SK-N-MC (cell line): Measurements from ENCODE around the gene SOX11.

Source experiments
- DNase-seq: peaks from one replicate; pipeline ENCODE4 v3.0.0-alpha.2; 2011; ENCODE audit warnings: low read depth, low spot score
- H3K27ac ChIP-seq: fragments of 200-600 bp; sonication (generic); 2 replicates; pipeline ENCODE4 v1.5.1; 2016; ENCODE audit warnings: mixed run types
- H3K36me3 ChIP-seq: fragments of 200-600 bp; sonication (generic); 2 replicates; pipeline ENCODE4 v1.6.1; 2017; ENCODE audit warnings: antibody characterized with exemption, low read length, mixed read lengths; ENCODE audit not compliant: insufficient read depth
- H3K4me3 ChIP-seq: fragments of 200-600 bp; sonication (generic); 2 replicates; pipeline ENCODE4 v1.5.1; 2016
- H3K9ac ChIP-seq: fragments of 200-600 bp; sonication (generic); 2 replicates; pipeline ENCODE4 v1.8.0; 2017; ENCODE audit warnings: mixed run types, mixed read lengths; ENCODE audit not compliant: insufficient read length
- H3K9me3 ChIP-seq: fragments of 200-600 bp; sonication (generic); 2 replicates; pipeline ENCODE4 v1.6.1; 2017; ENCODE audit warnings: low read depth, mild to moderate bottlenecking, antibody characterized with exemption, low read length, moderate library complexity, mixed read lengths
- EZH2 ChIP-seq: fragments of 200-600 bp; sonication (generic); IDR thresholded peaks from one replicate; pipeline ENCODE4 v1.6.1; 2017; ENCODE audit warnings: antibody characterized with exemption
- FOXP2 ChIP-seq: optimal IDR thresholded peaks from 2 replicates; pipeline ENCODE3; 2011; ENCODE audit warnings: mild to moderate bottlenecking, moderate library complexity; ENCODE audit not compliant: insufficient read depth; ENCODE audit errors: extremely low read length, control extremely low read depth
- POLR2AphosphoS5 ChIP-seq: IDR thresholded peaks from 2 replicates; pipeline ENCODE4 v1.6.1; 2012; ENCODE audit warnings: mild to moderate bottlenecking, low read depth, low read length, borderline replicate concordance

Gene SOX11

DNA sequence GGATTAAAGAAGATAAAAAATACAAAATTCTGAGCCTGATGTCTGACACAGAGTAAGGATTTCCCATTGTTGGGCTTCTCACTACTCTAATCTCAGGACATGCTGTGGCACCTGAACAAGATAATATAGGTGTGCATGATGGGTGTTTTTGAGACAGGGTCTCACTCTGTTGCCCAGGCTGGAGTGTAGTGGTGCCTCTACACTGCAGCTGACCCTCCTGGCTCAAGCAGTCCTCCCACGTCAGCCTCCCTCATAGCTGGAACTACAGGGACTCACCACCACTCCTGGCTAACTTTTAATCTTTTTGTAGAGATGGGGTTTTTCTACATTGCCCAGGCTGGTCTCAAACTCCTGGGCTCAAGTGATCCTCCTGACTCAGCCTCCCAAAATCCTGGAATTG lies 32.9 kb downstream of the SOX11 start:
- TF ChIP-seq POLR2AphosphoS5, result no peak
- no peak for TF ChIP-seq EZH2
- no peak for TF ChIP-seq FOXP2

DNA sequence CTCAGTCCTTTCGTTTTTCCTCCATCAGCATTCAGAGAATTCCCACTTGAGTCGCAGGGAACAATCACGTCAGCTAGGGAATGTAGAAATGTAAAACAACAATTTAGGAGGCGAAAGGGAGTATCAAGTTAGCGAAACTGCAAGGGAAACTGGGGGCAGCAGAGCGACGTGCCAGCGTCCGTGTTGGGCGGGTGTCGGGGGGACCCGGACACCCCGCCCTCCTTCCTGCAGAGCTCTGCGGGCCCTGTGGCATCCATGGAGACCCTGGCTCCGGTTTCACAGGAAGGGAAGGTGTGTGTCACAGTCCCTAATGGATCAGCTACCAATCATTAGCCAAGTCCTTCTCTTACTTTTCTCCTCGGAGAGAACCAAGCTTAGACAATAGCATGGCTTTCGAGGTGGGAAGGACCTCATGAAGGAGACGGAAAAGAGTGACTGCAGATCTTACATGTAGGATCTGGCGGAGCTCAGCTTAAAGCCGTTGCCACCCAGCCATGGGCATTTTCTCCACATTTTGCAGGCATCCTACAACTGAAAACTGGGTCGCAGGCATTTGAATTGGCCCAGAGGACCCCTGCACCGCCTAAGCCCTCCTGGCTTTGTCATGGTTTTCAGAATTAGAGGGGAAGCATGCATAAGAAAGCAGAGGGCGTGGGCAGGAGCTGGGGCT lies 33.7 kb downstream of the SOX11 start:
- H3K27ac ChIP-seq, result no peak overlapping the region
- no peaks in the 10 kb centered on the region for H3K36me3 ChIP-seq
- no peak for DNase-seq
- TF ChIP-seq FOXP2 (no peak), EZH2 (no peak), POLR2AphosphoS5 (no peak)
- H3K9ac ChIP-seq, result no peak overlapping the region
- H3K9me3 ChIP-seq, result no peaks in the 10 kb centered on the region
- H3K4me3 ChIP-seq, result no peak overlapping the region

More for the DNA sequence above, 32.9 kb downstream of the SOX11 start:
- Histone ChIP-seq H3K9ac (no peak overlapping the region), H3K27ac (no peak overlapping the region), H3K4me3 (no peak overlapping the region), H3K9me3 (no peaks in the 10 kb centered on the region), H3K36me3 (no peaks in the 10 kb centered on the region)
- no peak for DNase-seq

DNA sequence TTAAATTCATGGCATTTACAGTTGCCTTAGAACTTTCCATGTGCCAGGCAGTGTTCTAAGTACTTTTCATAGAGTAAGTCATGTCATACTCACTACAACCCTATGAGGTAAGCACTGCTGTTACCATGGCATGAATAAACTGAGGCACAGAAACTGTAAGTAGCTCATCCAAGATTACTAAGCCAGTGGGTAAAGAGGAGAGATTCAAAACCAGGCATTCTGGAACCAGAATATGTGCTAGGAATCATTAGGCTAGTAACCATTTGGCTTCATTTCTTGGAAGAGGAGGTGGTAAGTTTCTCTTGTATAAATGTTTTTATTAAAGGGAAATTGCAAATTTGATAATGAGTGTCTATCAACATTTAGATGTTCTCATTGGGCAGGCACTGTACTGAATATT lies 35.1 kb downstream of the SOX11 start:
- Histone ChIP-seq H3K36me3 (no peaks in the 10 kb centered on the region), H3K9ac (no peak overlapping the region), H3K4me3 (no peak overlapping the region), H3K9me3 (no peaks in the 10 kb centered on the region), H3K27ac (no peak overlapping the region)
- TF ChIP-seq FOXP2, result no peak
- TF ChIP-seq EZH2, result no peak
- TF ChIP-seq POLR2AphosphoS5, result no peak
- no peak for DNase-seq

DNA sequence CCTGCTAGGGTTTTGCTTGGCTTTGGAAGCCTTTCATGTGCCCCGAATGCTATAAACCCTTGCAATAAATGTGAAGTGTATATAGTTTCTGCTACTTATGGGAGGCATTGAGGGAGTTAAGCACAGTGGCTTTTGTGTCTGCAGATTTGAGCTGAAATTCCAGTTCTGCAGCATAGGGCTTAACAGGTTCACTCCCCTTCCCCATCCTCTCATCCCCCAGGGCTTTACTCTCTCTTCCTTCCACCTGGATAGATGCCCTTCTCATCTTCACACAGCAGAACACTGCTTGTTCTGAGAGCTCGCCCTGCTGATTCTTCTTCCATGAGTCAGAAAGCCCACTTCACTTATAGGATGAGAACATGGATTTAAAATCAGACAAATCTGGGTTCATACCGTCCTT lies 37.2 kb downstream of the SOX11 start:
- Histone ChIP-seq H3K4me3 (no peak overlapping the region), H3K27ac (no peak overlapping the region), H3K9me3 (no peaks in the 10 kb centered on the region), H3K36me3 (no peaks in the 10 kb centered on the region), H3K9ac (no peak overlapping the region)
- TF ChIP-seq EZH2, result no peak
- TF ChIP-seq POLR2AphosphoS5, result no peak
- no peak for TF ChIP-seq FOXP2
- no peak for DNase-seq

DNA sequence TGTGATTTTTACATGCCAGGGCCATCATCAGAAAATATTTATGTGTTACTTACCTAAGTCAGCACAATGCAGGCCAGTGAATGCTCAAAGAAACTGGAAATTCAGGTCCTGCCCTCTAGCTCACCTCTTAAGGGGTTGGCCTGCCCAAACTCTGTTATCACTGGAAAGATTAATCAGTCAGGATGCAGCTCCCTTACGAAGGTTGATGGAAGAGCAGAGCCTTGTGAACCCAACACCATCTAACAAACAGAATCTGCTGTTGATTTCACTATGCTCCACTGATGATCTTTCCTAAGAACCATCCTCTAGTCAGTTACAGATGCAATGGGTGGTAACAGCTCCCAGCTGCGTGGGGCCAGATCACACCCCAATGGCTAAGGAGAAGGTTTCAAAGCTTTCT lies 38.2 kb downstream of the SOX11 start:
- no peak overlapping the region for H3K4me3 ChIP-seq
- no peak for DNase-seq
- TF ChIP-seq EZH2 (no peak), POLR2AphosphoS5 (no peak), FOXP2 (no peak)
- no peak overlapping the region for H3K9ac ChIP-seq
- H3K27ac ChIP-seq, result no peak overlapping the region
- H3K9me3 ChIP-seq, result no peaks in the 10 kb centered on the region
- no peaks in the 10 kb centered on the region for H3K36me3 ChIP-seq

DNA sequence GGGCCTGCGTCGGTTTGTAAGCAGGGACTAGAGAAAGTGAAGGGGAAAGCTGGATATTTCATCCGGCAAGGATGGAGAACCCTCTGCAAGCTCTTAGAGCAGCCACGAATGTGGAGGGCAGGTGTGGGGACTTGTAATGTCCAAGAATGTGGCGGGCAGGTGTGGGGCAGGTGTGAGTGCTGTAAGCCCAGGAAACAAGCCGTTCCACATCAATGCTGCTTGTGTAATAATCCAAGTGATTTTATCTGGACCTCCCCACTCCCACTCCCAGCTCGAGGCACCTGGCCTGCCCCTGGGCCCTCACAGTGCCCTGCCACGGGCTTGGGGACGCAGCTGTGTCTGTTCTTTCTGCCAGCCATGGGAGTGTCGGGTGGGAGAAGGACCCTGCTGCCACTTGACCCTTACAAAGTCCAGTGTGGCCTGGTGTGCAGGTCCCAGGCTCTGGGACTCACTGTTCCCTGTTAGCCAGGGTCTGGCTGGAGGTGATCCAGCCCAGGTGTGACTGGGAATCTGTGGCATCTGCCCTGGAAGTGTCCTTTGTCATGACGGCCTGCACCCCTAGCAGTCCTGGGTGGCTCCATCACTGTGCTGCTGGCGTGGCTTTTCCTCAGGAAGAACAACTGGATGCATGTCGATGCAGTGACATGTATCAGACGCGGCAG lies 42.8 kb downstream of the SOX11 start:
- Histone ChIP-seq H3K36me3 (no peaks in the 10 kb centered on the region), H3K27ac (no peak overlapping the region)
- TF ChIP-seq FOXP2, result no peak
- TF ChIP-seq EZH2, result no peak
- TF ChIP-seq POLR2AphosphoS5, result no peak

DNA sequence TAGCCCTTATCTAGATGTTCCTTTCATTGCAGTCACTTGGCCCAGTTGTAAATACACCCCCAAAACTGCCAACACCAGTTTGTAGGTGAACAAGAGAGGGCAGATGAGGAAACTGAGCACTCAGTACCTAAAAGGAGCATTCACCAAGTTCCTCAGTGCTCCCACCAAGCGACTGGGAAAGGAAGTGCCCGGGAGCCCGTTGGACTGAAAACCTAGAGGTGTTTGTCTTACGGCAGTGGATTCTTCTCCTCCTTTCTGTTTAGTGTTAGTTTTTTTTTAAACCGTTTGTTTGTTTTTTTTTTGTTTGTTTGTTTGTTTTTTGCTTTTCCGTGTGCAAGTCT lies 43.3 kb downstream of the SOX11 start:
- no peak for DNase-seq
- Histone ChIP-seq H3K4me3 (no peak overlapping the region), H3K9me3 (no peaks in the 10 kb centered on the region), H3K36me3 (no peaks in the 10 kb centered on the region), H3K27ac (no peak overlapping the region), H3K9ac (no peak overlapping the region)
- TF ChIP-seq FOXP2 (no peak), POLR2AphosphoS5 (no peak), EZH2 (no peak)

More for the DNA sequence above, 42.8 kb downstream of the SOX11 start:
- no peaks in the 10 kb centered on the region for H3K9me3 ChIP-seq
- DNase-seq, result no peak
- no peak overlapping the region for H3K4me3 ChIP-seq
- no peak overlapping the region for H3K9ac ChIP-seq

DNA sequence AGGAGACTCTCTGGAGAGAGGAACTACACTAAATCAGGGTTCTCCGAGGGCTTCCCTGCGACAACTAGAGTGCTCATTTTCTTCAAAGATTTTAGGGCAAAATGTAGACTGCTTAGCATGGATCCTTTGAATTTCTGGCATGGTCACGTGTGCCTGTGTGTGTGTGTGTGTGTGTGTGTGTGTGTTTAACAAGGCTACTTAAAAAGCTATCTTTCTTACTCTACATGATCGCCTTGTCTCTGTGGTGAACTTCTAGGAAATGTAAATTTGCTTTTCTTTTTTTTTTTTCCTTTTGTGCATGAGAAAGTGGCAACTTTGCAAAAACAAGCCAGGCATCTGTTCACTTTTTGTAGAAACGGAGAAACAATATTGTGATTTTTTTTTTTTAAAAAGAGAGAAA lies 43.9 kb downstream of the SOX11 start:
- Histone ChIP-seq H3K4me3 (peak overlapping the region; percentile 46), H3K9me3 (no peaks in the 10 kb centered on the region), H3K36me3 (no peaks in the 10 kb centered on the region), H3K9ac (no peak overlapping the region), H3K27ac (no peak overlapping the region; the same call in 1 of the 2 replicates)
- TF ChIP-seq POLR2AphosphoS5, result no peak
- peak; percentile 28 for DNase-seq

DNA sequence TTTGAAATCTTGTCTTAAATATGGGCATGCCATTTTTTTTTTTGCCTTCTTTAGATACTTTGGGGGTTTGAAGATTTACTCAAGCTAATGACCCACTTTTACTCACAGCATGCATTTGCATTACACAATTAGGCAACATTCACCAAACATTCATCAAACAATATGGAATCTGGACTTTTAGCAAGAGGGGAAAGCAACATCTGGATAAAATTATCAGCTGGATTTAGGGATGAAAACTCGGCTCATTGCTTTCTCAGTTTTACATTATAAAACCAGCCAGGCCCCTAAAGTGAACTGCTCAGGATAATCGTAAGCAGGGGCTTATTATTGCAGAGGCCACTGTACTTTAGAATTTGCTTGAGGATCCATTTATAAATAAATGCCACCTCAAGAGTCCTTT lies 44.7 kb downstream of the SOX11 start:
- peak overlapping the region; percentile 46 for H3K4me3 ChIP-seq

More for the DNA sequence above, 44.7 kb downstream of the SOX11 start:
- DNase-seq, result peak; percentile 48
- no peak overlapping the region for H3K9ac ChIP-seq
- TF ChIP-seq EZH2, result no peak
- H3K36me3 ChIP-seq, result no peaks in the 10 kb centered on the region
- no peak overlapping the region for H3K27ac ChIP-seq
- no peaks in the 10 kb centered on the region for H3K9me3 ChIP-seq
